Memory B cell (primary cell): Measurements from ENCODE around the gene MSL1.
"Not testable (repeated sequence)": the region's sequence is repeated elsewhere in the genome, so short reads cannot be mapped to it uniquely, and the experiment has no call there.

Source experiments
- ATAC-seq: fragments of 150-1000 bp; cut with Tn5 transposase; 2 replicates; pipeline ENCODE4 v1.10.0; 2021; ENCODE audit warnings: low read depth, mild to moderate bottlenecking, moderate library complexity
- DNase-seq, 2 donors: peaks; one replicate each; pipeline ENCODE4 v3.0.0; 2022; ENCODE audit warnings: low spot score in 2 of 2
- H3K27ac Mint-ChIP-seq: one replicate; pipeline ENCODE4 v1.8.0; 2022; ENCODE audit warnings: mild to moderate bottlenecking, moderate library complexity, mixed read lengths
- H3K27me3 Mint-ChIP-seq: one replicate; pipeline ENCODE4 v1.8.0; 2022; ENCODE audit warnings: mixed read lengths
- H3K36me3 Mint-ChIP-seq: one replicate; pipeline ENCODE4 v1.8.0; 2022; ENCODE audit warnings: mild to moderate bottlenecking, mixed read lengths
- H3K4me1 Mint-ChIP-seq: one replicate; pipeline ENCODE4 v1.8.0; 2022; ENCODE audit warnings: mixed read lengths
- H3K4me3 Mint-ChIP-seq: one replicate; pipeline ENCODE4 v1.8.0; 2022; ENCODE audit warnings: mild to moderate bottlenecking, moderate library complexity, mixed read lengths
- H3K9me3 Mint-ChIP-seq: one replicate; pipeline ENCODE4 v1.8.0; 2022; ENCODE audit warnings: mixed read lengths

The MSL1 gene

DNA sequence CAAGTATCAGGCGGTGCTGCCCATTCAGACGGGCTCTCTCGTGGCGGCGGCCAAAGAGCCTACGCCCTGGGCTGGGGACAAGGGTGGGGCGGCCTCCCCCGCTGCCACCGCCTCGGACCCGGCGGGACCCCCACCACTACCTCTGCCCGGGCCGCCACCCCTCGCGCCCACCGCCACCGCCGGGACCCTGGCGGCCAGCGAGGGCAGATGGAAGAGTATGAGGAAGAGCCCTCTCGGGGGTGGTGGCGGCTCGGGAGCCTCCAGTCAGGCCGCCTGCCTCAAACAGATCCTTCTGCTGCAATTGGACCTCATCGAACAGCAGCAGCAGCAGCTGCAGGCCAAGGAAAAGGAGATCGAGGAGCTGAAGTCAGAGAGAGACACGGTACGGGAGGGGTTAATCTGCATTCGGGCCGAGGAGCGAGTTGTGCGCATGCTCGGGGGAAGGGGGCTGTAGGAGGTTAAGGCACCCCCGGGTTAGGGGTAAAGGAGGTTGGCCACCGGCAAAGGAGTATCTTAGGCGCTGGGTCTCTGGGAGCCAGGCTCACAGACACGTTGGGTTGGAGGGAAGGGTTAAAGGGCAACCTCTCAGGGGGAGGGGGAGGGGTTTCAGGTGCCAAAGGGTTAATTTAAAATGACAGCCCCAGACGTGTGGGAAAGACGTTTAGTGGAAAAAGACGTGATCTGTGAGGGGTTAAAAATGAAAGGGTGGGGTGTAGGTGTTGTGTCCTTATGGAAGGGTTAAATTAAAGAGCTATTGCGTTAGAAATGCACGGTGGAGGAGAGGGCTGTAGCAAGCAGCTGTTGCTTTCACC lies 1.4 kb downstream of the MSL1 start:
- Mint-ChIP-seq H3K27ac (peak overlapping the region; percentile 86), H3K9me3 (no peaks in the 10 kb centered on the region), H3K4me3 (peak overlapping the region; percentile 95), H3K27me3 (no peaks in the 10 kb centered on the region), H3K36me3 (peaks cover 11% of the 10 kb centered on the region), H3K4me1 (peaks cover 24% of the 10 kb centered on the region)
- peak in 1 of 2 donors; percentile 48 for DNase-seq
- ATAC-seq, result peak; percentile 23

DNA sequence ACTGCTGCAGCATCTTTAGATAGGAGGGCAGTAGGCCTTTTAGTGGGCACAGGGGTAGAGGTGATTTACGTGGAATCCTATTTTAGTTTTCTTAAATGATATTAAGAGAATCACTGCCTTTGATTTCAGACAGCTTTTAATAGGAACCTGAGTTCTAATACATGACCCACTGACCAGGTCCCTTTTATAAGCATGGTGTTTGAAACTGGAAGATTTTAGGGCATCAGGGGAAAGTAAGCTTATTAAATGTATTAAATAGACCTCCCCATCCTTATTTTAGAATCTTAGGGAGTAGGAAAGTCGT lies 2.0 kb downstream of the MSL1 start:
- Mint-ChIP-seq H3K9me3 (no peaks in the 10 kb centered on the region), H3K4me3 (peak overlapping the region; percentile 95), H3K36me3 (peaks cover 11% of the 10 kb centered on the region), H3K4me1 (peaks cover 21% of the 10 kb centered on the region), H3K27ac (peak overlapping the region; percentile 86), H3K27me3 (no peaks in the 10 kb centered on the region)
- no peak for ATAC-seq
- DNase-seq, result no peak

DNA sequence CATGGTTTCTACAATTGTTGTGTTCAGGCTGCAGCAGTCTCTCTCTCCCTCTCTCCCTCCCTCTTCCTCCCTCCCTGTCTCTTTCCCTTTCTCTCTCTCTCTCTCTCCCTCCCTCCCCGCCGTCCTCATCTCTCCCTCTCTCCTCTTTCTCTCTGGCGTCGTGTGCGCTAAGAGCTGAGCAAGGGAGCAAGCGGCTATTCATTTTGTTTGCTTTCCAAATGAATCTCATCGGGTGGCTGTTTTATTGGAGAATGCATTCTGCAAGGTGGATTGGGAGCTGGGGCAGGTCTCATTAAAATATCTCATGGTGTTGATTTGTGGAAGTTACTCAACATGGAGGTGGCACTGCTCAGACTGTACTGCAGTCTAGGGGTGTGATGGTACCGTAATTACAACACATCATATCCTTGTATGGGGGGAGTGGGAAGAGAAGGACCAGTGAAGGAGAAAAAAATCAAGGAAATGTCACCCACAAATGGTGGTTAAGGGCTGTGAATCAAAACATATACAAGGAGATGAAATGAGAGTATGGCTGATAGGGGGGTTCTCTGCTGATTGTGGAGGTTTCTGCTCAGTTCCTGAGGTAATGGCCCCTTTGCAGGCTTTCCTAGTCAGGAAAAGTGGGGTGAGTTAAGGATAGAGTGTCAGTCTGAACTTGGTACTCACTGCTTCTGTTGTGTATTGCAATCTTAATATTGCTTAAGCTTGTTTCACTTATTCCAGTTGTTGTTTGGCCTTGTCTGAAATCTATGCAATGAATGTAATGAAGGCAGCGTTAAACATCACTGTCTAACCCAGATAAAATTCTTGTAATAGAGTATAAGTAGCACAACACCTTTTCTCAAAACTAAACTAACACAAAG lies 2.7 kb downstream of the MSL1 start:
- no peaks in the 10 kb centered on the region for H3K9me3 Mint-ChIP-seq
- no peaks in the 10 kb centered on the region for H3K27me3 Mint-ChIP-seq
- H3K36me3 Mint-ChIP-seq, result peaks cover 14% of the 10 kb centered on the region
- peaks cover 21% of the 10 kb centered on the region for H3K4me1 Mint-ChIP-seq
- no peak for DNase-seq
- ATAC-seq, result no peak
- H3K4me3 Mint-ChIP-seq, result peak overlapping the region; percentile 95
- peak overlapping the region; percentile 54 for H3K27ac Mint-ChIP-seq

DNA sequence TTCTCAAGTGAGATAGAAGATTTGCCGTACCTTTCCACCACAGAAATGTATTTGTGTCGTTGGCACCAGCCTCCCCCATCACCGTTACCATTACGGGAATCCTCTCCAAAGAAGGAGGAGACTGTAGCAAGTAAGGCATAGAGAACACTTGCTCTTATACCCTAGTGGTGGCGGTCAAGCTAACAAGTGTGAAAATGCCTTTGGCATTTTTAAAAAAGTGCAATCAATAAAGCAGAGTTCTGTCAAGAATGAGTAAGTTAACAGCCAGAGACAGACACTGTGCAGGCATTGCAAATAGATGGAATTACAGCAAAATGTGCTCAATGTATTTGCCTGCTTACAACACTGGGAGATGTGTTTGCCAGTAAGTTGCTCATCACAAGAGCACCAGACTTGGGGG lies 7.7 kb downstream of the MSL1 start:
- Mint-ChIP-seq H3K4me1 (peaks cover 5% of the 10 kb centered on the region), H3K4me3 (no peak overlapping the region), H3K9me3 (no peaks in the 10 kb centered on the region), H3K36me3 (peaks cover 37% of the 10 kb centered on the region), H3K27me3 (no peaks in the 10 kb centered on the region), H3K27ac (no peak overlapping the region)
- ATAC-seq (no peak), DNase-seq (no peak)

DNA sequence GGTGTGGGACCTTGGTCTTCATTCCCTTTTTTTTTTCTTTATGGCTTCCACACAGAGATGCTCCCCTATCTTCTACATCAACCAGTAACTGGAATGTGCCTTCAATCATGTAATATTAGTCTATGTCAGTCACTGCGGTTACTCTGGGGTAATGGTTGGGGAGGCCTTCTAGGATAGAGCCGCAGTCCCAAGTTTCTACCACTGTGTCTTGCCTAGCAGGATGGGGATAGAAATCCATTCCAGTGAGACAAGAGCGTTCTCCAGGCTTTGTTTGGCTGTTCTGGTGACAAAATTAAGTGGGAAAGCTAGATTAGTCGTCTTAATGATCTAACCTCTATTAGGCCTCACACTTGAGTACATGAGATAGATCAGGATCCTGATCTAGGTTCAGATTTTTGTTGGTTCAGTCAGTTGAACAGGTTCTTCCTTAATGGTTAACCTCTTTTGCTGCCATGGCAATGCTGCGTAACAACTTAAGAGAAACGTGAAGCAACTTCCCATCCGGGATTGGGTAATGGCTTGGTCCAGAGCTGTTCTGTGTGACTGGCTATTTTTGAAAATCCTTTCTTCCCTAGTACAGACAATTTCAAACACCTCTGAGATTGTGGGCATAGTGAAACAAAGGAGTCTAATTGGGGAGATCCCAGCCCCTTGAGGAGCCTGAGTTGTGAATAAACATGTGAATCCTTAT lies 8.7 kb downstream of the MSL1 start:
- Mint-ChIP-seq H3K4me3 (no peak overlapping the region), H3K27ac (no peak overlapping the region), H3K27me3 (no peaks in the 10 kb centered on the region), H3K9me3 (no peaks in the 10 kb centered on the region), H3K4me1 (peaks cover 3% of the 10 kb centered on the region), H3K36me3 (peaks cover 42% of the 10 kb centered on the region)
- no peak for ATAC-seq
- no peak for DNase-seq

DNA sequence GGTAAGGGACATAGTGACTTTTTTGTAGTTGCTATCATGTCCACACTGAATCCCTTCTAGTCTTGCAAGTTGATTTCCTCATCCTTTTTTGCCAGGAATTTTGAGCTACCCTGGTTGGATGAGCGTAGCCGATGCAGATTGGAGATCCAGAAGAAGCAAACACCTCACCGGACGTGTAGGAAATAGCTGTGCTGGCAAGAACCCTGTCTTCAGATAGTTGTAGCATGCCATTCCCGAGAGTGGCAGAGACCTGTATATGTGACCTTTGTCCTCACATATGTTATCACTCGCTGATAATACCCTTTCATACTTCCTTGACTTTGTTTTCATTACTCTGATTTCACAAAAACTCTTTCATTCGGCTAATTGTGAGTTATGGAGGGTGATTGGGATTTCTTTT lies 12.4 kb downstream of the MSL1 start:
- ATAC-seq (no peak), DNase-seq (no peak)
- Mint-ChIP-seq H3K36me3 (peaks cover 33% of the 10 kb centered on the region), H3K4me3 (no peak overlapping the region), H3K9me3 (no peaks in the 10 kb centered on the region), H3K27ac (peak overlapping the region; percentile 24), H3K27me3 (no peaks in the 10 kb centered on the region), H3K4me1 (no peaks in the 10 kb centered on the region)

DNA sequence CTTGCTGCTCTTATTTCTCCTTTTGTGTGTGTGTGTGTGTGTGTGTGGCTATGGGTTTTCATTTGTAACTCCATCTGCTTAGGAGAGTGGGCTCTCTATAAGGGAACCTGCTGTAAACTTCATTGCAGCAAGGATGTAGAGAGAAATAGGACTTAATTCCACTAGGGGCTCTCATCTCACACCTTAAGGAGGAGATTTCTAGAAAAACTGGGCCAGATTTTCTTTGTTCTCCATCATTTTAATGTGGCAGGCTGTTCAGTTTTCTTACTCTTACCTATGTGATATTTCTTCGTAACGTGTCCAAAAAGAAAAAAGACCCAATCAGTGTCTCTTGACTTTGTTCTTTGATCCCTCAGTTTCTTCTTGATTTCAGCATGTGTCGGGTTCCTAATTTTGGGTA lies 14.0 kb downstream of the MSL1 start:
- ATAC-seq, result no peak
- H3K4me3 Mint-ChIP-seq, result no peak overlapping the region

DNA sequence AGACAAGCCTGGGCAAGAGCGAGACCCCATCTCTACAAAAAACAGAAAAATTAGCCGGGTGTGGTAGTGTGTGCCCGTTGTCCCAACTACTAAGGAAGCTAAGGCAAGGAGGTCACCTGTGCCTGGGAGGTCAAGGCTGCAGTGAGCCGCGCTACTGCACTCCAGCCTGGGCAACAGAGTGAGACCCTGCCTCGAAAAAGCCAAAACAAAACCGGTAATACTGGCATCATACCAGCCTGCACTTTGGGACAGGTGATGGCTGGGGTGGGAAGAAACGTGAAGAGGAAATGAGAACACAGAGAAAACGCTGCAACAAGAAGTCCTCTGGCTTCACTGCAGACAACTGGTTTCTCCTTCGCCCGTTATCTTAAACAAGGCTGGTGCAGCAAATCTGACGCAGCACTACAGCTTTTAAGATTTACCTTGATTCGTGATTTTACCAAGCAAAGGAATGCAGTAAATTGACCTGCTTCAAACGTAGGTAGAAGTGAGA lies 17.8 kb downstream of the MSL1 start:
- peak; percentile 21 for ATAC-seq
- DNase-seq, result peak in 1 of 2 donors; percentile 22
- H3K4me1 Mint-ChIP-seq, result peaks cover 17% of the 10 kb centered on the region
- H3K36me3 Mint-ChIP-seq, result peaks cover 15% of the 10 kb centered on the region
- H3K27ac Mint-ChIP-seq, result peak overlapping the region; percentile 98
- H3K4me3 Mint-ChIP-seq, result peak overlapping the region; percentile 84
- H3K9me3 Mint-ChIP-seq, result no peaks in the 10 kb centered on the region
- no peaks in the 10 kb centered on the region for H3K27me3 Mint-ChIP-seq

More for the DNA sequence above, 14.0 kb downstream of the MSL1 start:
- Mint-ChIP-seq H3K4me1 (peaks cover 5% of the 10 kb centered on the region), H3K27ac (peak overlapping the region; percentile 24), H3K27me3 (no peaks in the 10 kb centered on the region), H3K36me3 (peaks cover 25% of the 10 kb centered on the region), H3K9me3 (no peaks in the 10 kb centered on the region)
- DNase-seq, result no peak

DNA sequence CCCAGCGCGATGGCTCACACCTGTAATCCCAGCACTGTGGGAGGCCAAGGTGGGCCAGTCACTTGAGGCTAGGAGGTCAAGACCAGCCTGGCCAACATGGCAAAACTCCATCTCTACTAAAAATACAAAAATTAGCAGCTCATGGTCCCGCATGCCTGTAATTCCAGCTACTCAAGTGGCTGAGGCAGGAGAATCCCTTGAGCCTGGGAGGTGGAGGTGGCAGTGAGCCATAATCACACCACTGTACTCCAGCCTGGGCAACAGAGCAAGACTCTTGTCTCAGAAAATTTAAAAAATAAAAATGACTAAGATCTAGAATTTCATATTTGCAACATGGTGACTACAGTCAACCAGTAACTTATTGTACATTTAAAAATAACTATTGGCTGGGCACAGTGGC lies 21.4 kb downstream of the MSL1 start:
- not testable (repeated sequence) for DNase-seq, H3K27me3 Mint-ChIP-seq, H3K9me3 Mint-ChIP-seq, H3K4me3 Mint-ChIP-seq, H3K27ac Mint-ChIP-seq, ATAC-seq
- Mint-ChIP-seq H3K36me3 (peaks cover 16% of the 10 kb centered on the region), H3K4me1 (peaks cover 32% of the 10 kb centered on the region)

DNA sequence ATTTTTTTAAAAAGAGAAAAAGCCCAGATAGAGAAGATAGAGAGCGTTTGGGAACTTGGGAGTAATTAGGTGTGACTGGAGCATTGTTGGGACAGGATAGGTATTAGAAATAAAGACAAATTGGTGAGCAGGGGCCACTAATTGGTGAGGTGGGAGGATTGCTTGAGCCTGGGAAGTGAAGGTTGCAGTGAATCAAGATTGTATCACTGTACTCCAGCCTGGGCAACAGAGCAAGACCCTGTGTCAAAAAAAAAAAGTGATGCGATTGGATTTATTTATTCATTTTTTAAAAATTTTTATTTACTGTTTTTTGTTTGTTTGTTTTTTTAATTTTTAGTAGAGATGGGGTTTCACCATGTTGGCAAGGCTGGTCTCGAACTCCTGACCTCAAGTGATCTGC lies 23.7 kb downstream of the MSL1 start:
- no peaks in the 10 kb centered on the region for H3K9me3 Mint-ChIP-seq
- ATAC-seq (no peak), DNase-seq (no peak)
- H3K4me1 Mint-ChIP-seq, result peaks cover 36% of the 10 kb centered on the region
- no peak overlapping the region for H3K4me3 Mint-ChIP-seq
- H3K27ac Mint-ChIP-seq, result no peak overlapping the region
- H3K27me3 Mint-ChIP-seq, result no peaks in the 10 kb centered on the region
- peaks cover 29% of the 10 kb centered on the region for H3K36me3 Mint-ChIP-seq

DNA sequence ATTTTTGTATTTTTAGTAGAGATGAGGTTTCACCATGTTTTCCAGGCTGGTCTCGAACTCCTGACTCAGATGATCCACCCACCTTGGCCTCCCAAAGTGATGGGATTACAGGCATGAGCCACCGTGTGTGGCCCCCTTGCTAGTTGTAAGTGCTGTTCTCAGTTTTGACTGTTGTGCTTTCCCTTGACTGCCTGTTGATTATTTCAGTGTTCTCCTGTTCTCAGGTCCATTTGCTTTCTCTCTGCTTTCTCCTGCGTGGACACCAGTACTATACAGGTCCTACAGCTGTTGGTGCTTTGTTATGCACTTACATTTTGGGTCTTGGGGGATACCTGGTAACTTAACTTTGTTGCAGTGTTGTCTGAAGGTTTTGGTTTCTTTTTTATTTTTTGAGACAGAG lies 26.8 kb downstream of the MSL1 start:
- Mint-ChIP-seq H3K4me1 (peaks cover 31% of the 10 kb centered on the region), H3K36me3 (peaks cover 32% of the 10 kb centered on the region), H3K4me3 (no peak overlapping the region), H3K9me3 (no peaks in the 10 kb centered on the region), H3K27ac (no peak overlapping the region), H3K27me3 (no peaks in the 10 kb centered on the region)
- ATAC-seq (no peak), DNase-seq (no peak)

DNA sequence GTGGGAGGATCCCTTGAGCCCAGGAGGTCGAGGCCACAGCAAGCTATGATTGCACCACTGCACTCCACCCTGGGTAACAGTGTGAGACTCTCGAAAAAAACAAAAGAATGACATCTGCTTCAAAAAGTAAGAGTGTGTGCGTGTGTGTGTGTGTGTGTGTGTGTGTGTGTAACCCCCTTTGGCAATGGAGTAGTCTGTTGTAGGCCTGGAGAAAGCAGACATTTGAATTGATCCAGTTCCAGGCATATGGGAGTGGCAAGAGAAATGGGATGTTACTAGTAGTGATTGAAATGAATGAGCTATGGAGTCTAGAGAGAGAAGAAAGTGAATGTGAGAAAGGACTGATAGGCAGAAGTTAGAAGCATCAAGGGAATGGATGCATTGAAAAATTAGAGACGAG lies 28.5 kb downstream of the MSL1 start:
- H3K36me3 Mint-ChIP-seq, result peaks cover 39% of the 10 kb centered on the region
- H3K9me3 Mint-ChIP-seq, result no peaks in the 10 kb centered on the region
- H3K27me3 Mint-ChIP-seq, result no peaks in the 10 kb centered on the region
- H3K27ac Mint-ChIP-seq, result peak overlapping the region; percentile 53
- DNase-seq (no peak), ATAC-seq (no peak)
- peaks cover 30% of the 10 kb centered on the region for H3K4me1 Mint-ChIP-seq
- no peak overlapping the region for H3K4me3 Mint-ChIP-seq

DNA sequence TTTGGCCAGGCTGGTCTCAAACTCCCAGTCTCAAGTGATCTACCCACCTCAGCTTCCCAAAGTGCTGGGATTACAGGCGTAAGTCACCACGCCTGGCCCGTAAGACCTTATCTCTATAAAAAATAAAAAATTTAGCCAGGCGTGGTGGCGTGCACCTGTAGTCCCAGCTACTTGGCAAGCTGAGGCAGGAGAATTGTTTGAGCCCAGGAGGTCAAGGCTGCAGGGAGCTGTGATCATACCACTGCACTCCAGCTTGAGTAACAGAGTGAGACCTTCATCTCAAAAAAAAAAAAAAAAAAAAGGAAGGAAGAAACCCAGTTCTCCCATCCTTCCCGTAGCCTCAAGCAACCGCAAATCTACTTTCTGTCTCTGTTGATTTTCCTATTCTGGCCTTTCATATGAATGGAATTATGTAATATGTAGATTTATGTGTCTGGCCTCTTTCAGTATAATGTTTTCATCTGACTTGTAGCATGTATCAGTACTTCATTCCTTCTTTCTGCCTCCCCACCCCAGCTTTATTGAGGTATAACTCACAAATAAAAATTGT lies 29.7 kb downstream of the MSL1 start:
- no peak overlapping the region for H3K4me3 Mint-ChIP-seq
- H3K4me1 Mint-ChIP-seq, result peaks cover 25% of the 10 kb centered on the region
- H3K27me3 Mint-ChIP-seq, result no peaks in the 10 kb centered on the region
- H3K36me3 Mint-ChIP-seq, result peaks cover 36% of the 10 kb centered on the region
- DNase-seq, result no peak
- H3K27ac Mint-ChIP-seq, result peak overlapping the region; percentile 15
- H3K9me3 Mint-ChIP-seq, result no peaks in the 10 kb centered on the region
- ATAC-seq, result no peak
